A549 (cell line): ENCODE results near the gene RAB5A. TPM values are rescaled to one million over a fixed set of nuclear protein-coding genes. Genes with fewer than 3 reads are reported as not detected.
A peak's percentile ranks its signal among the peaks of the same experiment; 100 is the strongest.

ENCODE experiments used
- ATAC-seq, 2 experiments: fragments of 200-7000 bp in 1 of 2; fragments of >200 bp in 1 of 2; cut with Nextera tagmentation in 1 of 2; cut with Tn5 transposase in 1 of 2; 3 replicates each; pipeline versions ENCODE4 v1.8.0 to v1.9.1; 2018 to 2020; ENCODE audit warnings: mild to moderate bottlenecking in 1 of 2, moderate library complexity in 1 of 2
- CTCF ChIA-PET: fragments of 300-600 bp; sonication (Branson Sonifier 250); formaldehyde crosslinking; extraction: SDS; loops from one replicate; lab custom pipeline; 2021; ENCODE audit warnings: antibody characterized with exemption, inconsistent platforms; lab: Yijun Ruan, JAX
- POLR2A ChIA-PET: fragments of 350-600 bp; formaldehyde crosslinking; extraction: SDS; loops from one replicate; lab custom pipeline; 2021; ENCODE audit warnings: antibody characterized with exemption, inconsistent platforms; lab: Yijun Ruan, JAX
- DNase-seq, 2 experiments: peaks; one replicate each; pipeline versions ENCODE4 v3.0.0 to v3.0.0-alpha.2; 2011 to 2016; ENCODE audit warnings: low read depth in 1 of 2, low spot score in 1 of 2
- FAIRE-seq: peaks from 2 replicates; lab custom pipeline; 2011; peaks lifted over from hg19 to GRCh38; lab: Jason Lieb, UNC
- H3K27ac ChIP-seq, 2 experiments: fragments of >200 bp; sonication (Bioruptor Twin); formaldehyde crosslinking; 3 replicates each; pipeline ENCODE4 v1.5.1; 2016 to 2017
- H3K4me1 ChIP-seq: fragments of >200 bp; sonication (Bioruptor Twin); formaldehyde crosslinking; 3 replicates; pipeline ENCODE4 v1.6.1; 2016
- H3K4me2 ChIP-seq: fragments of >200 bp; sonication (Bioruptor Twin); formaldehyde crosslinking; 3 replicates; pipeline ENCODE4 v1.6.1; 2016
- H3K4me3 ChIP-seq: fragments of >200 bp; sonication (Bioruptor Twin); formaldehyde crosslinking; 3 replicates; pipeline ENCODE4 v1.5.1; 2016
- H3K9me3 ChIP-seq: fragments of >200 bp; sonication (Bioruptor Twin); formaldehyde crosslinking; 3 replicates; pipeline ENCODE4 v1.6.1; 2016
- CBX8 ChIP-seq: fragments of 200-600 bp; sonication (generic); IDR thresholded peaks from 2 replicates; pipeline ENCODE4 v1.6.1; 2016
- CHD2 ChIP-seq: fragments of 150-350 bp; IDR thresholded peaks from 2 replicates; pipeline ENCODE4 v1.6.1; 2014; ENCODE audit warnings: low read length; ENCODE audit not compliant: partially characterized antibody
- EP300 ChIP-seq, 2 experiments: fragments of >200 bp; sonication (Bioruptor Twin); formaldehyde crosslinking; IDR thresholded peaks; 2 replicates in 1 of 2; 3 replicates in 1 of 2; pipeline ENCODE4 v1.6.1; 2016 to 2017
- ESRRA ChIP-seq: fragments of 150-350 bp; IDR thresholded peaks from 2 replicates; pipeline ENCODE4 v1.6.1; 2014; ENCODE audit warnings: mild to moderate bottlenecking, low read length, borderline replicate concordance
- FOSB ChIP-seq: fragments of 250-450 bp; sonication (Bioruptor Pico); IDR thresholded peaks from 2 replicates; pipeline ENCODE4 v1.5.0; 2020; ENCODE audit warnings: mild to moderate bottlenecking, moderate library complexity
- FOSL2 ChIP-seq, 2 experiments: fragments of 450-650 bp in 1 of 2; fragments of >200 bp in 1 of 2; sonication (Bioruptor Twin) in 1 of 2; formaldehyde crosslinking; IDR thresholded peaks; 2 replicates each; pipeline versions ENCODE4 v1.5.0 to v1.6.1; 2016 to 2020; ENCODE audit warnings: mild to moderate bottlenecking in 1 of 2, moderate library complexity in 1 of 2
- FOXS1 ChIP-seq: fragments of 250-450 bp; sonication (Bioruptor Pico); IDR thresholded peaks from 2 replicates; pipeline ENCODE4 v1.5.0; 2020; ENCODE audit warnings: mild to moderate bottlenecking, moderate library complexity
- HEYL ChIP-seq: fragments of 250-450 bp; sonication (Bioruptor Pico); IDR thresholded peaks from 2 replicates; pipeline ENCODE4 v1.8.0; 2021; ENCODE audit warnings: mild to moderate bottlenecking, moderate library complexity
- HOXB5 ChIP-seq: fragments of 250-450 bp; sonication (Bioruptor Pico); IDR thresholded peaks from 2 replicates; pipeline ENCODE4 v1.5.0; 2020; ENCODE audit warnings: mild to moderate bottlenecking, moderate library complexity
- JUN ChIP-seq, 2 experiments: fragments of >200 bp; sonication (Bioruptor Twin); formaldehyde crosslinking; IDR thresholded peaks; 2 replicates in 1 of 2; 3 replicates in 1 of 2; pipeline ENCODE4 v1.6.1; 2016 to 2017
- KDM1A ChIP-seq: fragments of 200-600 bp; sonication (generic); IDR thresholded peaks from 2 replicates; pipeline ENCODE4 v1.6.1; 2016; ENCODE audit warnings: low read depth, mild to moderate bottlenecking
- KDM5A ChIP-seq: fragments of 200-600 bp; sonication (generic); IDR thresholded peaks from 2 replicates; pipeline ENCODE4 v1.6.1; 2016; ENCODE audit warnings: antibody characterized with exemption, mild to moderate bottlenecking
- MAZ ChIP-seq: fragments of 150-350 bp; IDR thresholded peaks from 2 replicates; pipeline ENCODE4 v1.6.1; 2014; ENCODE audit warnings: antibody characterized with exemption, low read depth, low read length, borderline replicate concordance
- MYC ChIP-seq: IDR thresholded peaks from 2 replicates; pipeline ENCODE4 v1.6.1; 2012; ENCODE audit warnings: mild to moderate bottlenecking, inconsistent platforms, low read length, improper control_type of control experiment, borderline replicate concordance
- NFE2L2 ChIP-seq: fragments of 150-350 bp; conservative IDR thresholded peaks from 2 replicates; pipeline ENCODE4 v1.6.1; 2014; ENCODE audit warnings: low read length
- PHF8 ChIP-seq: fragments of 200-600 bp; sonication (generic); IDR thresholded peaks from 2 replicates; pipeline ENCODE4 v1.6.1; 2016; ENCODE audit warnings: low read depth, mild to moderate bottlenecking, antibody characterized with exemption, moderate library complexity, borderline replicate concordance
- POLR2AphosphoS2 ChIP-seq: conservative IDR thresholded peaks from 2 replicates; pipeline ENCODE4 v1.6.1; 2012; ENCODE audit warnings: low read length, improper control_type of control experiment, inconsistent platforms
- RARB ChIP-seq: fragments of 250-450 bp; sonication (Bioruptor Pico); IDR thresholded peaks from 2 replicates; pipeline ENCODE4 v1.8.0; 2021; ENCODE audit warnings: mild to moderate bottlenecking, moderate library complexity
- SREBF2 ChIP-seq: fragments of 450-650 bp; IDR thresholded peaks from 2 replicates; pipeline ENCODE4 v1.6.1; 2014; ENCODE audit warnings: mild to moderate bottlenecking, moderate library complexity
- TFCP2L1 ChIP-seq: fragments of 250-450 bp; sonication (Bioruptor Pico); IDR thresholded peaks from 2 replicates; pipeline ENCODE4 v1.5.0; 2021; ENCODE audit warnings: mild to moderate bottlenecking
- TP53 ChIP-seq: fragments of 250-450 bp; sonication (Bioruptor Pico); IDR thresholded peaks from 2 replicates; pipeline ENCODE4 v1.5.0; 2021; ENCODE audit warnings: mild to moderate bottlenecking, moderate library complexity
- ZC3H11A ChIP-seq: fragments of 450-650 bp; IDR thresholded peaks from 2 replicates; pipeline ENCODE4 v1.6.1; 2014; ENCODE audit warnings: antibody characterized with exemption, mild to moderate bottlenecking
- ZNF302 ChIP-seq: fragments of 250-450 bp; sonication (Bioruptor Pico); IDR thresholded peaks from 2 replicates; pipeline ENCODE4 v1.9.0; 2021; ENCODE audit warnings: inconsistent platforms, mild to moderate bottlenecking, moderate library complexity
- WGBS: methylation state at CpG from one replicate; pipeline ENCODE4 v1.1.6; 2017; ENCODE audit errors: missing lambda C conversion rate; 5-methylcytosine and 5-hydroxymethylcytosine counted together
- polyA plus RNA-seq, 4 experiments: library from polyadenylated mRNA; depleted of rRNA in 3 of 4; stranded (reverse); fragments of >200 nt; fragmentation: RNase III in 1 of 4; extraction: RNeasy Plus Mini Kit Qiagen cat#74134 plus additional on column Dnase treatment in 1 of 4; gene quantifications; 2 replicates in 3 of 4; 3 replicates in 1 of 4; pipeline ENCODE4 v1.2.3, GENCODE V29; 2011 to 2017
- TF ChIP-seq, protein P1 (sequence below): fragments of 450-650 bp; IDR thresholded peaks from 2 replicates; pipeline ENCODE4 v1.6.1; 2014; ENCODE audit warnings: antibody characterized with exemption
- TF ChIP-seq, protein P2 (sequence below): fragments of 200-600 bp; sonication (generic); IDR thresholded peaks from 2 replicates; pipeline ENCODE4 v1.6.1; 2016; ENCODE audit warnings: antibody characterized with exemption, mild to moderate bottlenecking, moderate library complexity
- TF ChIP-seq, protein P3 (sequence below): fragments of >200 bp; sonication (Bioruptor Twin); formaldehyde crosslinking; IDR thresholded peaks from 3 replicates; pipeline ENCODE4 v1.5.1; 2016

The RAB5A gene
- polyA plus RNA-seq, 2 of the 4 experiments (the other 2 are of a cell fraction) = 41.2 to 66.6 TPM

DNA sequence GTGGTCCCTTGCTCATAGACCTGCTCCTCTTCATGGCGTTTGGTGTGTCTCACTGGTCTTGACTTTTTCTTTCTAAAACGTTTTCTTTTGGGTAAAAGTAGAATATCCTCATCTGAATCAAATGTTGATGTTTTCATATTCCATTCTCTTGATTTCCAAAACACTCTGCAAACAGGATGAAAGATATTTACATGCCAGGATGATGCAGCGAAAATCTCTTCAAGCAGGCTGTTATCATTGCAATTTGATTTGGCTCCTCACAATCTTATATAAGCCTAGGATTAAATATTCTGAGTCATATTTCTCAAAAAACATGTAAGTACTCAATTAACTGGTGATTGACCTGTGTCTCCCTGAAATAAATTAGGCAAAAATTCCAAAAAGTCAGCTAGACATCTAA is 55.0 kb downstream of the RAB5A start:
- TF ChIP-seq JUN (IDR thresholded peaks at IDR 0.05) = no peak
- TF ChIP-seq, protein P1, sequence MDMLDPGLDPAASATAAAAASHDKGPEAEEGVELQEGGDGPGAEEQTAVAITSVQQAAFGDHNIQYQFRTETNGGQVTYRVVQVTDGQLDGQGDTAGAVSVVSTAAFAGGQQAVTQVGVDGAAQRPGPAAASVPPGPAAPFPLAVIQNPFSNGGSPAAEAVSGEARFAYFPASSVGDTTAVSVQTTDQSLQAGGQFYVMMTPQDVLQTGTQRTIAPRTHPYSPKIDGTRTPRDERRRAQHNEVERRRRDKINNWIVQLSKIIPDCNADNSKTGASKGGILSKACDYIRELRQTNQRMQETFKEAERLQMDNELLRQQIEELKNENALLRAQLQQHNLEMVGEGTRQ = no peak
- TF ChIP-seq PHF8 = no peak
- no peak for TF ChIP-seq POLR2AphosphoS2
- no peak for TF ChIP-seq HOXB5 (CRISPR knock-in tag)
- TF ChIP-seq ESRRA = no peak
- ATAC-seq (no peak), FAIRE-seq (peak; percentile 54), DNase-seq (no peak)
- Histone ChIP-seq H3K4me2 (no peak overlapping the region), H3K9me3 (no peaks in the 10 kb centered on the region), H3K4me3 (no peak overlapping the region), H3K4me1 (no peaks in the 10 kb centered on the region), H3K27ac (no peak overlapping the region)
- CTCF ChIA-PET = no interaction called here
- WGBS = 48% methylated on average over 3 of the region's 3 CpGs
- POLR2A ChIA-PET = no interaction called here

DNA sequence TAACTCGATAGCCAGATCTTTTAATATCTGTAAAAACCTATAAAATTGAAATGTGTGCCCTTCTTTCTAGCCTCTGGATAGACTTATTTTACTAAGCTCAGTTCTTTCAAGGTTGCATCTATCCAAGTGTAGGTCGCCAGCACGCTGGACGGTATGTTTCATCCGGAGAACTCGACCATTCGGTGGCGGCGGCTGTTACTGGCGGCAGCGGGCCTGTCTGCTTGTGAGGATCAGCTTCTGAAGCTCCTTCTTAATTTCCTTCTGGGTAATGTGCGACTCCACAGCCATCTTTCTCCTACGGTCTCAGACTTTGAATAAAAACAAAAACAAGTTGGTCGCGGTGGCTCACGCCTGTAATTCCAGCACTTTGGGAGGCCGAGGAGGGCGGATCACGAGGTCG is 61.1 kb downstream of the RAB5A start:
- Histone ChIP-seq H3K4me1 (no peaks in the 10 kb centered on the region), H3K27ac (no peak overlapping the region), H3K4me3 (no peak overlapping the region), H3K9me3 (no peaks in the 10 kb centered on the region), H3K4me2 (no peak overlapping the region)
- ATAC-seq (no peak), FAIRE-seq (no peak), DNase-seq (no peak)
- 91% methylated on average over 20 of the region's 20 CpGs for WGBS
- POLR2A ChIA-PET = no interaction called here
- CTCF ChIA-PET = no interaction called here
- no peak for TF ChIP-seq RARB (CRISPR knock-in tag)
- no peak for TF ChIP-seq PHF8
- no peak for TF ChIP-seq TP53 (CRISPR knock-in tag)
- no peak for TF ChIP-seq KDM5A
- TF ChIP-seq SREBF2 = no peak
- TF ChIP-seq TFCP2L1 = no peak
- TF ChIP-seq, protein P2, sequence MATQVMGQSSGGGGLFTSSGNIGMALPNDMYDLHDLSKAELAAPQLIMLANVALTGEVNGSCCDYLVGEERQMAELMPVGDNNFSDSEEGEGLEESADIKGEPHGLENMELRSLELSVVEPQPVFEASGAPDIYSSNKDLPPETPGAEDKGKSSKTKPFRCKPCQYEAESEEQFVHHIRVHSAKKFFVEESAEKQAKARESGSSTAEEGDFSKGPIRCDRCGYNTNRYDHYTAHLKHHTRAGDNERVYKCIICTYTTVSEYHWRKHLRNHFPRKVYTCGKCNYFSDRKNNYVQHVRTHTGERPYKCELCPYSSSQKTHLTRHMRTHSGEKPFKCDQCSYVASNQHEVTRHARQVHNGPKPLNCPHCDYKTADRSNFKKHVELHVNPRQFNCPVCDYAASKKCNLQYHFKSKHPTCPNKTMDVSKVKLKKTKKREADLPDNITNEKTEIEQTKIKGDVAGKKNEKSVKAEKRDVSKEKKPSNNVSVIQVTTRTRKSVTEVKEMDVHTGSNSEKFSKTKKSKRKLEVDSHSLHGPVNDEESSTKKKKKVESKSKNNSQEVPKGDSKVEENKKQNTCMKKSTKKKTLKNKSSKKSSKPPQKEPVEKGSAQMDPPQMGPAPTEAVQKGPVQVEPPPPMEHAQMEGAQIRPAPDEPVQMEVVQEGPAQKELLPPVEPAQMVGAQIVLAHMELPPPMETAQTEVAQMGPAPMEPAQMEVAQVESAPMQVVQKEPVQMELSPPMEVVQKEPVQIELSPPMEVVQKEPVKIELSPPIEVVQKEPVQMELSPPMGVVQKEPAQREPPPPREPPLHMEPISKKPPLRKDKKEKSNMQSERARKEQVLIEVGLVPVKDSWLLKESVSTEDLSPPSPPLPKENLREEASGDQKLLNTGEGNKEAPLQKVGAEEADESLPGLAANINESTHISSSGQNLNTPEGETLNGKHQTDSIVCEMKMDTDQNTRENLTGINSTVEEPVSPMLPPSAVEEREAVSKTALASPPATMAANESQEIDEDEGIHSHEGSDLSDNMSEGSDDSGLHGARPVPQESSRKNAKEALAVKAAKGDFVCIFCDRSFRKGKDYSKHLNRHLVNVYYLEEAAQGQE = no peak
- no peak for TF ChIP-seq FOXS1 (CRISPR knock-in tag)
- no peak for TF ChIP-seq MAZ
- no peak for TF ChIP-seq MYC
- TF ChIP-seq KDM1A = no peak
- TF ChIP-seq CHD2 = no peak
- TF ChIP-seq ZNF302 = no peak
- TF ChIP-seq FOSB (CRISPR knock-in tag) = no peak
- TF ChIP-seq EP300 (IDR thresholded peaks at IDR 0.05) = no peak
- TF ChIP-seq ZC3H11A = no peak
- no peak for TF ChIP-seq HEYL (CRISPR knock-in tag)
- TF ChIP-seq NFE2L2 = no peak

DNA sequence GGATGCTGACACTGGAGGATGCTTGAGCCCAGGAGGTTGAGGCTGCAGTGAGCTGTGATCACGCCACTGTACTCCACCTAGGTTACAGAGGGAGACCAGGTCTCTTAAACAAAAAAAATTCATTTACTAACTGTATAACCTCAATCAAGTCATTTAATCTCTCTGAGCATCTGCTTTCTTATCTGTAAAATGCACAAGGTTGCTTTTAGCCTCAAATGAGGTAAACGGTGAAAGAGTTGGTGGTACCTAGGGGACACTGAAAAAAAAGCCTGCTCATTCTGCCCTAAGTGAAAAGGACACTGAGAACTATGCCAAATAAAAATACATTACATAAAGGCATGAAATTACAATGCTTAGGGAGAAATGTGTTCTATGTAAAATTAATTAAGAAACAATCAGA is 61.7 kb downstream of the RAB5A start:
- no peak for ATAC-seq
- CTCF ChIA-PET = no interaction called here
- 85% methylated on average over 2 of the region's 2 CpGs for WGBS
- H3K4me1 ChIP-seq = no peaks in the 10 kb centered on the region
- TF ChIP-seq CBX8 (no peak), HOXB5 (CRISPR knock-in tag) (no peak), EP300 (IDR thresholded peaks at IDR 0.05) (no peak), FOSL2 (IDR thresholded peaks at IDR 0.05) (no peak), FOSL2 (CRISPR knock-in tag; IDR thresholded peaks at IDR 0.05) (no peak), PHF8 (no peak)
- TF ChIP-seq, protein P3, sequence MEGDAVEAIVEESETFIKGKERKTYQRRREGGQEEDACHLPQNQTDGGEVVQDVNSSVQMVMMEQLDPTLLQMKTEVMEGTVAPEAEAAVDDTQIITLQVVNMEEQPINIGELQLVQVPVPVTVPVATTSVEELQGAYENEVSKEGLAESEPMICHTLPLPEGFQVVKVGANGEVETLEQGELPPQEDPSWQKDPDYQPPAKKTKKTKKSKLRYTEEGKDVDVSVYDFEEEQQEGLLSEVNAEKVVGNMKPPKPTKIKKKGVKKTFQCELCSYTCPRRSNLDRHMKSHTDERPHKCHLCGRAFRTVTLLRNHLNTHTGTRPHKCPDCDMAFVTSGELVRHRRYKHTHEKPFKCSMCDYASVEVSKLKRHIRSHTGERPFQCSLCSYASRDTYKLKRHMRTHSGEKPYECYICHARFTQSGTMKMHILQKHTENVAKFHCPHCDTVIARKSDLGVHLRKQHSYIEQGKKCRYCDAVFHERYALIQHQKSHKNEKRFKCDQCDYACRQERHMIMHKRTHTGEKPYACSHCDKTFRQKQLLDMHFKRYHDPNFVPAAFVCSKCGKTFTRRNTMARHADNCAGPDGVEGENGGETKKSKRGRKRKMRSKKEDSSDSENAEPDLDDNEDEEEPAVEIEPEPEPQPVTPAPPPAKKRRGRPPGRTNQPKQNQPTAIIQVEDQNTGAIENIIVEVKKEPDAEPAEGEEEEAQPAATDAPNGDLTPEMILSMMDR = no peak
- TF ChIP-seq, all 56 proteins: peak for 0
- FAIRE-seq = no peak
- Histone ChIP-seq H3K27ac (no peak overlapping the region), H3K4me3 (no peak overlapping the region), H3K4me2 (no peak overlapping the region), H3K9me3 (no peaks in the 10 kb centered on the region)
- POLR2A ChIA-PET = no interaction called here
- no peak for DNase-seq
